Transverse colon (tissue), 4 donors: ENCODE measurements around the gene CBARP. TPM values are rescaled to one million over a fixed set of nuclear protein-coding genes. Genes with fewer than 3 reads are reported as not detected.
A peak's percentile ranks its signal among the peaks of the same experiment; 100 is the strongest.
"Not testable (repeated sequence)": the region's sequence is repeated elsewhere in the genome, so short reads cannot be mapped to it uniquely, and the experiment has no call there.

ENCODE experiments used
- DNase-seq: peaks from one replicate; pipeline ENCODE4 v3.0.0-alpha.2; 2019
- H3K27ac ChIP-seq, 4 donors: fragments of 200-600 bp; sonication (generic); 2 replicates each; pipeline ENCODE4 v1.5.1; 2016 to 2018; ENCODE audit warnings: inconsistent platforms in 4 of 4
- H3K27me3 ChIP-seq: fragments of 200-600 bp; sonication (generic); 2 replicates; pipeline ENCODE4 v1.5.1; 2017; ENCODE audit warnings: inconsistent platforms
- H3K36me3 ChIP-seq, 4 donors: fragments of 200-600 bp; sonication (generic); 2 replicates each; pipeline ENCODE4 v1.5.1; 2017 to 2019; ENCODE audit warnings: inconsistent platforms in 4 of 4
- H3K4me1 ChIP-seq, 4 donors: fragments of 200-600 bp; sonication (generic); 2 replicates each; pipeline ENCODE4 v1.5.1; 2017 to 2020; ENCODE audit warnings: inconsistent platforms in 4 of 4
- H3K4me3 ChIP-seq, 4 donors: fragments of 200-600 bp; sonication (generic); 1 replicate in 1 of 4; 2 replicates in 3 of 4; pipeline versions ENCODE4 v1.5.1 to v1.6.1; 2017 to 2019; ENCODE audit warnings: inconsistent platforms in 4 of 4
- H3K9me3 ChIP-seq, 2 donors: fragments of 200-600 bp; sonication (generic); 2 replicates each; pipeline ENCODE4 v1.5.1; 2017 to 2019; ENCODE audit warnings: inconsistent platforms in 2 of 2
- CTCF ChIP-seq, 5 experiments: fragments of 200-600 bp in 3 of 5; fragments of 450-650 bp in 2 of 5; sonication (generic) in 3 of 5; IDR thresholded peaks; 1 replicate in 2 of 5; 2 replicates in 3 of 5; pipeline ENCODE4 v1.5.1; 2016 to 2017; ENCODE audit warnings: antibody characterized with exemption in 5 of 5, inconsistent platforms in 3 of 5, mild to moderate bottlenecking in 2 of 5, moderate library complexity in 1 of 5
- EP300 ChIP-seq: sonication (generic); formaldehyde crosslinking; IDR thresholded peaks from one replicate; pipeline ENCODE4 v1.6.1; 2017; ENCODE audit warnings: antibody characterized with exemption, low read depth
- POLR2A ChIP-seq: fragments of 450-650 bp; IDR thresholded peaks from one replicate; pipeline ENCODE4 v1.6.1; 2016; ENCODE audit warnings: antibody characterized with exemption, mild to moderate bottlenecking, moderate library complexity
- POLR2AphosphoS5 ChIP-seq, 3 donors: sonication (generic); formaldehyde crosslinking; IDR thresholded peaks; one replicate each; pipeline ENCODE4 v1.6.1; 2016; ENCODE audit warnings: antibody characterized with exemption in 3 of 3
- WGBS, 2 donors: methylation state at CpG; one replicate each; pipeline ENCODE4 v1.1.5; 2018; ENCODE audit warnings: low coverage in 1 of 2; 5-methylcytosine and 5-hydroxymethylcytosine counted together
- in situ Hi-C, 4 donors: fragments of 200-750 bp; cut with MboI; loops; one replicate each; pipeline versions ENCODE4 v1.15.0 to v1.15.1; 2017; ENCODE audit warnings: low sequenced_read_pairs in 3 of 4, low pct_ligation_motif_present in 1 of 4, low pct_unique_long_range_greater_than_20kb in 1 of 4
- intact Hi-C: fragments of 100-400 bp; cut with DNase I; formaldehyde crosslinking; loops from one replicate; pipeline ENCODE4 v1.15.1; 2023; ENCODE audit warnings: low total_unique reads
- total RNA-seq, 4 donors: library from RNA; depleted of rRNA; stranded (reverse); fragments of >200 nt; gene quantifications; one replicate each; pipeline ENCODE4 v1.1.0, GENCODE V29; 2016

Gene CBARP
- total RNA-seq, 4 donors from 2014 or later: 0.32 to 5.2 (median 0.68) TPM; not detected in 1

- DNase-seq: no peak
- no peak for TF ChIP-seq CTCF (IDR thresholded peaks at IDR 0.05)
- TF ChIP-seq POLR2AphosphoS5 (IDR thresholded peaks at IDR 0.05): peak in 2 of 3 donors; percentile 17 to 59
- TF ChIP-seq EP300: no peak
- 40 to 61% methylated on average over 1 to 7 of the region's 8 CpGs for WGBS, 2 donors
- H3K9me3 ChIP-seq: no peaks in the 10 kb centered on the region
- H3K36me3 ChIP-seq: no peaks in the 10 kb centered on the region
- H3K4me3 ChIP-seq: peak overlapping the region in 3 of 4 donors; percentile 74 to 91 (median 80)
- H3K27ac ChIP-seq: peak overlapping the region; percentile 98 to 99 (median 98)
- intact Hi-C loops: loop anchor here (10.0 kb wide), 2 partner anchors 143 to 223 kb away; partner anchors contain the start of genes CNN2, GPX4, RNU6-2 and TMEM259
- in situ Hi-C loops: no loop called here
- H3K4me1 ChIP-seq: peaks cover 46 to 64% (median 62%) of the 10 kb centered on the region in 4 donors
- H3K27me3 ChIP-seq: no peaks in the 10 kb centered on the region
These were observed 9.9 kb upstream of the CBARP start for GRCh38 chr19:1247748-1248138.

GRCh38 chr19:1246265-1247087 is 8.7 kb upstream of the CBARP start:
- H3K27me3 ChIP-seq, H3K9me3 ChIP-seq, in situ Hi-C loops, H3K4me3 ChIP-seq, H3K36me3 ChIP-seq: not testable (repeated sequence)
- Histone ChIP-seq H3K4me1 (peaks cover 52 to 59% (median 57%) of the 10 kb centered on the region in 4 donors), H3K27ac (peak overlapping the region; percentile 98 to 99 (median 98))
- WGBS, 2 donors: 66 to 89% methylated on average over 12 to 26 of the region's 27 CpGs
- intact Hi-C loops: loop anchor here (10.0 kb wide), 2 partner anchors 142 to 222 kb away; partner anchors contain the start of genes CNN2, GPX4, RNU6-2 and TMEM259
- DNase-seq: peak; percentile 48

- Histone ChIP-seq H3K36me3 (no peaks in the 10 kb centered on the region), H3K4me1 (peaks cover 59 to 65% (median 63%) of the 10 kb centered on the region in 4 donors), H3K4me3 (peak overlapping the region in 1 of 4 donors; percentile 86), H3K9me3 (no peaks in the 10 kb centered on the region), H3K27ac (peak overlapping the region; percentile 98 to 99 (median 98)), H3K27me3 (no peaks in the 10 kb centered on the region)
- in situ Hi-C loops: no loop called here
- WGBS, 2 donors: 63 to 70% methylated on average over 2 to 22 of the region's 26 CpGs
- peak; percentile 88 for DNase-seq
- intact Hi-C loops: loop anchor here (10.0 kb wide), 2 partner anchors 141 to 221 kb away; partner anchors contain the start of genes CNN2, GPX4, RNU6-2 and TMEM259
- TF ChIP-seq EP300: peak; percentile 98
- peak; percentile 67 for TF ChIP-seq POLR2A
- TF ChIP-seq CTCF (IDR thresholded peaks at IDR 0.05): no peak
- TF ChIP-seq POLR2AphosphoS5 (IDR thresholded peaks at IDR 0.05): peak; percentile 58 to 94 (median 87)
These were observed 7.9 kb upstream of the CBARP start for GRCh38 chr19:1245494-1246264.

- 29% methylated on average over 14 of the region's 31 CpGs; no CpG with 5 or more reads in 1 of the 2 donors for WGBS, 2 donors
- no peaks in the 10 kb centered on the region for H3K36me3 ChIP-seq
- peak; percentile 85 for DNase-seq
- intact Hi-C loops (loop anchor here (1.0 to 10.0 kb wide), 3 partner anchors 22 to 220 kb away; partner anchors contain the start of genes CNN2, GPX4, RNU6-2 and TMEM259), in situ Hi-C loops (no loop called here)
- peaks cover 62 to 71% (median 67%) of the 10 kb centered on the region in 4 donors for H3K4me1 ChIP-seq
- no peaks in the 10 kb centered on the region for H3K9me3 ChIP-seq
- H3K27me3 ChIP-seq: no peaks in the 10 kb centered on the region
- H3K27ac ChIP-seq: peak overlapping the region; percentile 98 to 99 (median 98)
- H3K4me3 ChIP-seq: peak overlapping the region in 1 of 4 donors; percentile 86
- TF ChIP-seq EP300: peak; percentile 38
- TF ChIP-seq POLR2A: peak; percentile 37
- peak in 2 of 3 donors; percentile 44 to 67 for TF ChIP-seq POLR2AphosphoS5 (IDR thresholded peaks at IDR 0.05)
- peak in 2 of 5 experiments; percentile 1 to 2 for TF ChIP-seq CTCF (IDR thresholded peaks at IDR 0.05)
These were observed 7.1 kb upstream of the CBARP start for GRCh38 chr19:1244693-1245451.
